BE2C (cell line): ENCODE results near the gene NFE2L3.
"Not testable (repeated sequence)": the region's sequence is repeated elsewhere in the genome, so short reads cannot be mapped to it uniquely, and the experiment has no call there.

Experiments used
- DNase-seq: peaks from one replicate; pipeline ENCODE4 v3.0.0-alpha.2; 2020
- H3K27me3 ChIP-seq: fragments of 250-450 bp; sonication (Bioruptor Pico); 2 replicates; pipeline ENCODE4 v1.5.1; 2020; ENCODE audit warnings: mild to moderate bottlenecking
- H3K36me3 ChIP-seq: fragments of 250-450 bp; sonication (Bioruptor Pico); 2 replicates; pipeline ENCODE4 v1.5.1; 2020; ENCODE audit warnings: mild to moderate bottlenecking
- H3K4me1 ChIP-seq: fragments of 250-450 bp; sonication (Bioruptor Pico); 2 replicates; pipeline ENCODE4 v1.5.1; 2020
- H3K4me3 ChIP-seq: 2 replicates; pipeline ENCODE4 v1.5.1; 2011; ENCODE audit warnings: low read depth, low read length
- H3K9me3 ChIP-seq: fragments of 250-450 bp; sonication (Bioruptor Pico); 2 replicates; pipeline ENCODE4 v1.5.1; 2020
- CTCF ChIP-seq: IDR thresholded peaks from 2 replicates; pipeline ENCODE4 v1.5.1; 2012; ENCODE audit warnings: mild to moderate bottlenecking, low read depth, low read length

Gene NFE2L3

DNA sequence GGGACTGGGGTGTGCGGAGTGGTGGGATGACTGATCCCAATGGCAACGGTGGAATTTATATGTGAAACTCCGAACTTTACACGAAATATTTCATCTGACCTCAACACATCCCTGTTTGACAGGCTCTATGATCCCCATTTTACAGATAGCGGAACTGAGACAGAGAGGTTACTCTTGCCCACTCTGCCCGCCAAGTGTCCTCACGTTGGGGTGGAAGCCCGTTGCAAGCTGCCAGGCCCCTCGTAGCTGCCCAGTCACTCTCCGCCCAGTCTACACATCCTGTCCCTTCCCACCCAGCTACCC, 397 bp upstream of the NFE2L3 start:
- TF ChIP-seq CTCF: no peak
- Histone ChIP-seq H3K4me3 (peak overlapping the region; percentile 38), H3K4me1 (no peaks in the 10 kb centered on the region), H3K9me3 (peaks cover 3% of the 10 kb centered on the region; the same call in 1 of the 2 replicates), H3K36me3 (no peaks in the 10 kb centered on the region), H3K27me3 (peaks cover 63% of the 10 kb centered on the region)
- no peak for DNase-seq

DNA sequence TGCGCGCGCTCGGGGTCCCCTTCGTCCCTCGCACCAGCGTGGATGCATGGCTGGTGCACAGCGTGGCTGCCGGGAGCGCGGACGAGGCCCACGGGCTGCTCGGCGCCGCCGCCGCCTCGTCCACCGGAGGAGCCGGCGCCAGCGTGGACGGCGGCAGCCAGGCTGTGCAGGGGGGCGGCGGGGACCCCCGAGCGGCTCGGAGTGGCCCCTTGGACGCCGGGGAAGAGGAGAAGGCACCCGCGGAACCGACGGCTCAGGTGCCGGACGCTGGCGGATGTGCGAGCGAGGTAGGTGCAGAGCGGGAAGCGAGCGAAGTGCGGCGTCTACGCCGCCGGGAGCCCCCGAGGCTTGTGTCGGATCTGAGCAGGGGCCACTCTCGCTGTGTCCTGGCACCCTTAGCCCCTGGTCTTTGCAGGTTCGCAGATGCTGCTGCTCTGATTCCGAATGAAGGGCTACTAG, 813 bp downstream of the NFE2L3 start:
- H3K36me3 ChIP-seq, H3K9me3 ChIP-seq, DNase-seq, H3K4me1 ChIP-seq, H3K4me3 ChIP-seq: not testable (repeated sequence)
- H3K27me3 ChIP-seq: peaks cover 75% of the 10 kb centered on the region

- Histone ChIP-seq H3K4me1 (no peaks in the 10 kb centered on the region), H3K9me3 (peaks cover 3% of the 10 kb centered on the region; the same call in 1 of the 2 replicates), H3K27me3 (peaks cover 75% of the 10 kb centered on the region), H3K36me3 (no peaks in the 10 kb centered on the region), H3K4me3 (no peak overlapping the region)
- no peak for DNase-seq
- TF ChIP-seq CTCF: no peak
These were observed 1.3 kb downstream of the NFE2L3 start for GRCh38 chr7:26153241-26153822.

DNA sequence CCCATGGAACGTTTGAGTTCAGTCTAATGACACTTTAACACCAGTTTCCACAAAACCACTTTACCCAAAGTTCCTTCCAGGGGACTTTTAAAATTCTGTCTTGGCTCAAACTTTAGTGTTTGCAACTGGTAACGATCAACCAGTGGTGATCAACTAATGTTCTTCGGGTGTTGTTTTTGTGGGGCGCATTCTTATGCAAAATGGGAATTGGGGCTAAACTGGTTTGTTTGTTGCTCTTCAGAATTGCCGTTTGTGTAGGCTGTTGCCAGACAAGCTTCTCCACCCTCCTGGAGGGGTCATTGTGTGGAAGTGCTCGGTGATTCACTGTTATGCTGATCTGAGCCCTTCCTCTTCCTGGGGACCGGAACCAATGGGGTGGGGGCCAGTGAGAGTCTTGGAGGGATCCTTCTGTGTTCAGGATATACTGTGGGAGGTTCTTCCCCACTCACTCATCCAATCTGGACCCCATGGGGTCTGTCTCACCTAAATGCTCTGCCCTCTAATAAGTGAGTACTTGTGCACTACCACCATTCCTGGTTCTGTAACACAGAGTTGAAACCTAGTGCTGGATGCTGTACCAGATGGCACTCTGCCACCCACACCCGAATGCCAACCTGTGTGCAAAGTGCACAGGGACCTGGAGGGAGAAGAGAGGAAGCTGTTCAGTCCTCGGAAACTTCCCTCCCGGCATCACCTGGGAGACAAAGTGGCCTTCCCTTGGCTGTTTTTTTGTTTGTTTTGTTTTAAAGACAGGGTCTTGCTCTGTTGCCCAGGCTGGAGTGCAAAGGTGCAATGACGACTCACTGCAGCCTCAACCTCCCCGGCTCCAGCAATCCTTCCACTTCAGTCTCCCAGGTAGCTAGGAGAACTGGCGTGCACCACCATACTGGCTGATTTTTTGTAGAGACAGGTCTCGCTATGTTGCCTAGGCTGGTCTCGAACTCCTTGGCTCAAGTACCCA, 2.1 kb downstream of the NFE2L3 start:
- Histone ChIP-seq H3K27me3 (peaks cover 75% of the 10 kb centered on the region), H3K9me3 (peaks cover 3% of the 10 kb centered on the region; the same call in 1 of the 2 replicates), H3K4me3 (no peak overlapping the region), H3K36me3 (no peaks in the 10 kb centered on the region), H3K4me1 (no peaks in the 10 kb centered on the region)
- no peak for DNase-seq
- no peak for TF ChIP-seq CTCF

DNA sequence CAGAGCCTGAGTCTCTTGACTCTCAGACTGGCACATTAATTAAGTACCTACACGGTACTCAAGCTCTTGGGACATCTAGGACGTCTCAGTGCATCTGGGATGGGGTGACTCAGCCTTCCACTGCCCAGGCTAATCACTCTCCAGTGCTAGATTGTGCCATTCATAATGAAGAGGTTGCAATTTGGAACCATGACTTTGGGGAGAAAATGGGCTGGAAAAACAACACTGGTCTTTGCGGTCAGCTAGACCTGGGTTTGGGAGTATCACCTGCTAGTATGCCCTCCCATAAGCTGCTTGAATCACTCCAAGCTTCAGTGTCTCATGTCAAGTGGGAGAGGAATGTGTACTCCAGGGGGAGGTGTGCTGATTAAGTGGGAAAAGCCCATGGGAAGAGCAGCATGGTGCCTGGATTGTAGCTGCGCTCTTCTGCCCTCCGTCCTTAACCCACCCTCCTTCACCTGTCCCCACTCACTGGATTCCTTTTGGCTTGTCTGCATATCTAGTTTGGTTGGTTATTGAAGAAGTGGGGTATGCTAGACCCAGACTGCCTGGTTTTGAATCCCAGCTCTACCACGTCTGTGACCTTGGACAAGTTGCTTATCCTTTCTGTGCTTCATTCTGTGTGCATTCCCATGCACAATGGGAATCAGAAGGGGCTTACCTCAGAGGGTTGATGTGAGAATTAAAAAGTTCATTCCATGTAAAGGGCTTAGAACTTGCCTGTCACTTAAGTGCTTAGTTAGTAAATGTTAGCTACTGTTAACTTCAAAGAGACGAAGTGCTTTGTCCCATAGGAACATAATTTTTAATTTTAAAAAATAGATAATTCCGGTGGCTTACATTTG, 3.8 kb downstream of the NFE2L3 start:
- H3K9me3 ChIP-seq: peaks cover 3% of the 10 kb centered on the region; the same call in 1 of the 2 replicates
- H3K4me3 ChIP-seq: no peak overlapping the region
- H3K36me3 ChIP-seq: no peaks in the 10 kb centered on the region
- TF ChIP-seq CTCF: no peak
- no peaks in the 10 kb centered on the region for H3K4me1 ChIP-seq
- DNase-seq: no peak
- H3K27me3 ChIP-seq: peaks cover 72% of the 10 kb centered on the region
